ENCODE measurements around the gene NDUFS6.

Gene NDUFS6

DNA sequence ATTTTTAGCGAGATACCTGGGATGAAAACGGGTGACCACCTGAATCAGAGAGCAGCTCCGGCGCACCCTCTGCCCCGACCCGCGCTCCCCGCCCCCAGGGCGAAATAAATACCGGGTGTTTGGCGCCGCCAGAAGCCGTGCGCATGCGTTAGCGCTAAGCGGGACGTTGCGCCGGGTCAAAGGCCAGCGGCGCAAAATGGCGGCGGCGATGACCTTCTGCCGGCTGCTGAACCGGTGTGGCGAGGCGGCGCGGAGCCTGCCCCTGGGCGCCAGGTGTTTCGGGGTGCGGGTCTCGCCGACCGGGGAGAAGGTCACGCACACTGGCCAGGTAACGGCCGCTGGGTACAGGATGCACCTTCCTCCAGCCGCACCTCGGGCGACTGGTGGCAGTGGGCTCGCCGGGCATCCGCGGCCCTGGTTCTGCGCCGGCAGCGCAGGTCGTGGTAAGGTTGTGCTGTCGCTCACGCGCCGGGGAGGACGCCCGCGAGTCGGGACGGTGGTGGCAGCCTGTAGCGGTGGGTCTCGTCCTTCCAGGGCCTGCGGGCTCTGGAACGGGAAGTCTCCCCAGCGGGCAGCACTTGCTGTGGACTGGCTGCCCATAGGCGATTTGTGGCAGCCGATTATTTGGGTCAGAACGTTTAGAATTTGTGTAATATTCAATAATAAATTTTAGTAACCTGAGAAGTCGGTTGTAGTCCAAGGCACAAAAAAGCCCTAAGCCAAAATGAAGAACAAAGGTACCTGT is at the start of gene NDUFS6:
Gene NDUFS6, plus strand, starts transcription at position 186 of the 745 bp plus-strand sequence. Its CDS starts 11 bp downstream, at position 197.
- DNase-seq (ENCODE audit: low read depth in 1 of 2, low spot score in 1 of 2): peak; percentile 59 to 69

- DNase-seq (ENCODE audit: low read depth in 1 of 2, low spot score in 1 of 2): no peak
Observed at GRCh38 chr5:1751864-1752822, 49.1 kb upstream of the NDUFS6 start.

- no peak for DNase-seq (ENCODE audit: low read depth in 1 of 2, low spot score in 1 of 2)
Observed at GRCh38 chr5:1752881-1753280, 48.3 kb upstream of the NDUFS6 start.

DNA sequence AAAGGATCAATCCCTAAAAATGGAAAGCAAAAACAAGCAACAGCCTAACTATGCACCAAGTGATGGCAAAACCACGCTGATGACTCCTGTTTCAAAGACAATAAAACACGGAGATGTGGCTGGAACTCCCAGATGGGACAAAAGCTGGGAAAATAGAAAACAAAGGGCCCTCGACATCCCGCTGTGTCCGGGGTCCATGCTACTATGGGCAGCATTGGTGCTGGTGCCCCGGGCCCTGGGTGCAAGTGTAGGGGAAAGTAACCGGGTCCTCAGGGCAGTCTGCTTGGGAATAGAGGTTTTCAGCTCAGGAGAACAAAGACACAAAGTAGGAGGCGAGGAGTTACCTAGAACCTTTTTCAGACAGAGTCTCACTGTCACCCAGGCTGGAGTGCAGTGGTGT is 47.7 kb upstream of the NDUFS6 start:
- no peak for DNase-seq (ENCODE audit: low read depth in 1 of 2, low spot score in 1 of 2)

- DNase-seq (ENCODE audit: low read depth in 1 of 2, low spot score in 1 of 2): no peak
Observed at GRCh38 chr5:1754531-1755220, 46.5 kb upstream of the NDUFS6 start.

- DNase-seq (ENCODE audit: low read depth in 1 of 2, low spot score in 1 of 2): no peak
Observed at GRCh38 chr5:1755321-1755949, 45.8 kb upstream of the NDUFS6 start.

- no peak for DNase-seq (ENCODE audit: low read depth in 1 of 2, low spot score in 1 of 2)
Observed at GRCh38 chr5:1756481-1756880, 44.7 kb upstream of the NDUFS6 start.

- no peak for DNase-seq (ENCODE audit: low read depth in 1 of 2, low spot score in 1 of 2)
Observed at GRCh38 chr5:1757511-1757910, 43.7 kb upstream of the NDUFS6 start.

DNA sequence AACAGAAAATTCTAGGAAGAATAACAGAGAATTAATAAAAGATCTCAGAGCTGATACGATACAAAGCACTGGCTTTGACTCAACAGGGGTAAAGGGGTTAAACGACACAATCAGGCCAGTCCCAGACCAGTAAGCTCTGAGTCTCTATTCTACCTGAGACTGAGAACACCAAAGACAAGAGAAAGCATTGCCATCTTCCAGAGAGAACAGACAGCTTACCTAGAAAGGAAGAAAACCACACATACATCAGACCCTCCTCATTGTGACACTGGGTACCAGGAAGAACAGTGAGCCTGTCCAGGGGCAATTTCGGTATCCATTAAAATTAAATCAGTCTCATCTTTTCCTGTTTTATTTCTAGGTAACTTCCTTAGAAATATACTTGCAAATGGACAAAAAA is 42.6 kb upstream of the NDUFS6 start:
- DNase-seq (ENCODE audit: low read depth in 1 of 2, low spot score in 1 of 2): no peak

DNA sequence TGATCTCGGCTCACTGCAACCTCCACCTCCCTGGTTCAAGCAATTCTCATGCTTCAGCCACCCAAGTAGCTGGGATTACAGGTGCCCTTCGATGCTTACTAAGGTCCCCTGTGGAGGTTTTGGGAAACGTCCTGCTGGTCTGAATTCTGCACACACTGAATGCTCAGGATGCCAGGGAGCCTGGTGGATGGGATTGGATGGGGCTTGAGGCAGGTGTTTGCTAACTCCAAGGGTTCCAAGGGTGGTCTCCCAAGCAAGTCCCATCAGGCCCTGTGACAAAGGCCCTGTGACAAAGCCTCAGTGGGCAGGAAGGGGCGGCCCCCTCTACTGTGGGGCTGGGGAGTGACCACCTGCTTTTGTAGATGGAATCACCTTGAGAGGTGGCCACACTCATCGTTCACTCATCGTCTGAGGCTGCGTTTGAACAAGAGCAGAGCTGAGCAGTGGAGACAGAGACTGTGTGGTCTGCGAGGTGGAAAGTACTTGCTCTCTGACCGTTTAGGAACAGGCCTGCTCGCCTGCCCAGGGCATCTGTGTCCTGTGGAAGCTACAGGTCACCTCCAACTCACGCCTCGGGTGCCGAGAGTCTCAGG is 41.7 kb upstream of the NDUFS6 start:
- DNase-seq (ENCODE audit: low read depth in 1 of 2, low spot score in 1 of 2): no peak

- DNase-seq (ENCODE audit: low read depth in 1 of 2, low spot score in 1 of 2): no peak
Observed at GRCh38 chr5:1760231-1760630, 41.0 kb upstream of the NDUFS6 start.

DNA sequence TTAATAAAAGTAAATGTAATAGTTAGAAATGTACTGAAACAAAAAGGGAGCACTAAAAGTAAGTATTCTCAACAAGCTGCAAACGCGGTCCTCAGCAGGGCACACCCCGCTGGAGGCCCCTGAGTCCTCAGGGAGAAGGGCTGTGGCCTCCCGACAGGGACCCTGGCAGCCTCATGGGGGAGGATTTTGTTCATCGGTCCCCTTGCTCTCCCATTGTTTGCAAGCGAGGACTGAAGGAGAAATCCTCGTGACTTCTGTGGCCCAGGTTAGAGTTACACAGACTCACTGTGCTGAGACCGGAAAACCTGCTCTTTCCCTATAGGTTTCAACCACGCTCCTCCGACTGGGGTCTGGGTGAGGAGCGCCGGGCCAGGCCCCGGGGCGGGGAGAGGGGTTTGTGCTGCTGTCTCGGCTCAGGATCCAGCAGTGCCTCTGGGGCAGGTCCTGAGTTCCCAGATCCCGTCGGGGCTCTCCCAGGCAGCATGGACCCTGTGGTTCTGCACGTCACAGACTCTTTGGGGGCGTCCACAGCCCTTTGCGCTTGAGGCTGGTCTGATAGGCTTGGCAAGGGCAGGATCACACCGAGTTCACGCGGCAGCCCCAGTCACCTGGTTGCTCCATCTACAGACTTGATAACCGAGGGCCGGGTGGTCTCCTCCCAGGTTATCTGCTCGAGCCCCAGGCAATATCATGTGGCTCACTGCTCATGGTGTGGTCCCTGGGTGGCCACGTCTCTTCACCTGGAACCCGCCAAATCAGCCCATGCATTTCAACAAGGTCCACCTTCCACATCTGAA is 40.4 kb upstream of the NDUFS6 start:
- no peak for DNase-seq (ENCODE audit: low read depth in 1 of 2, low spot score in 1 of 2)

GRCh38 chr5:1761453-1761755 is 39.8 kb upstream of the NDUFS6 start:
- no peak for DNase-seq (ENCODE audit: low read depth in 1 of 2, low spot score in 1 of 2)

DNA sequence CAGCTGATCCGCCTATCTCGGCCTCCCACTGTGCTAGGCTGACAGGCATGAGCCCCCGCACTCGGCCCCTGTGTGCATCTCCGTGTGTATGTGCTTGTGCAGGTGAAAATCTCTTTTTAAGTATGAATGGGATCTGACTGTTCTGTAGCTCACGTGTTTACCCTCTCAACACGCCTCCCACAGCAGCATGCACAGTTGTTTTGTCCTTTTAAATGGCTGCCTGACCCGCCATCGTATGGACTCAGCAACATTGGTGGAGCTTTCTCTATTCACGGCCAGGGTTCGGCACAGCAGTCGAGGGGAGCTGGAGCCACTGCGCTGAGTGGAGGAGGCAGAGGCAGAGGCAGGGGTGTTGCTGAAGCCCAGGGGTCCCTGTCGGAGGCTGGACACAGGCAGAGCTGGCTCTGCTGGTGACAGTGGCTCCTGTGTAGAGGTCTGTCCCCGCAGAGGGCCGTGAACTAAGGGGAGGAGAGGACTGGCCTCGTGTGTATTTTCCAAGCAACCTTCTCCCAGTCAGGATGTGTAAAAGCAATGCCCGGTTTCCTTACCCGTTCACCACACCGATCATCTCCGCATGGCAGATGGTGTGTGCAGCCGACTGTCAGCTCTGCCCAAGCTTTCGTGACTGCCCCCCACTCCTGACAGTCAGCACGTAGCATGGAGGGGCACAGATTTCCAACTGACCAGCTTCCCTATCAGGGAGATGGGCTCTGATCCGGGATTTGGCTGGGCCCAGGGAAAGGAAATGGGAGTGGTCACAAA is 38.9 kb upstream of the NDUFS6 start:
- no peak for DNase-seq (ENCODE audit: low read depth in 1 of 2, low spot score in 1 of 2)

DNA sequence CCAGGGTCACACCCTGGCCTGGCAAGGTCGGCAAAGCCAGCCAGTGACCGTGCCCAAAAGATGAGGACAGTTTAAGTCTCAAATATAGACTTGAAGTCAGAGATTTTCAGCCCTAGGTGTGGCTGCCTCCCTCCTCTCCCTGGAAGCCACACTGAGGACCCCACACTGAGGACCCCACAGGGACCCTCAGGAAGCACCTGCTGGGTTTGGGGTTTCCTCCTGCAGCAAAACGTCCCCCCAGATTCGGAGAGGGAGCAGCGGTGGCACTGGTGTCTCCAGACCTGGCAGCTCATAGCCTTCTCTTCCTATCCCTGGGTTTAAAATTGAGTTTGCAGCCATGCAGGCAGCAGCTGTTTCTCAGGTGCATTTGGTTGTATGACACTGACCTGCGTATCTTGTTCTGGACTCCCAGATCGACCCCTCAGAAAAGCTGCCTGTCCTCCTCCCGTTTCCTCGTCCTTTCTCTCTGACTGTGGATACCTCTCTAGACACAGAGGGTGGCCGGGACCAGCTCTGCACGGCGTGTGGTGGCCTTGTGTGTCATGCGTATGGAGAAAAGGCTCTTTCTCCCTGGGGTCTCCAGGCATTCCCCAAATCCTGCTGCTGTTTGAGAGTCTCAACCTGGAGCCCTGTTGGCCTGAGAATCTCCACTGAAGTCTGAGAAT is 38.2 kb upstream of the NDUFS6 start:
- no peak for DNase-seq (ENCODE audit: low read depth in 1 of 2, low spot score in 1 of 2)

- DNase-seq (ENCODE audit: low read depth in 1 of 2, low spot score in 1 of 2): no peak
Observed at GRCh38 chr5:1763548-1763911, 37.7 kb upstream of the NDUFS6 start.

- no peak for DNase-seq (ENCODE audit: low read depth in 1 of 2, low spot score in 1 of 2)
Observed at GRCh38 chr5:1763960-1764605, 37.1 kb upstream of the NDUFS6 start.

DNA sequence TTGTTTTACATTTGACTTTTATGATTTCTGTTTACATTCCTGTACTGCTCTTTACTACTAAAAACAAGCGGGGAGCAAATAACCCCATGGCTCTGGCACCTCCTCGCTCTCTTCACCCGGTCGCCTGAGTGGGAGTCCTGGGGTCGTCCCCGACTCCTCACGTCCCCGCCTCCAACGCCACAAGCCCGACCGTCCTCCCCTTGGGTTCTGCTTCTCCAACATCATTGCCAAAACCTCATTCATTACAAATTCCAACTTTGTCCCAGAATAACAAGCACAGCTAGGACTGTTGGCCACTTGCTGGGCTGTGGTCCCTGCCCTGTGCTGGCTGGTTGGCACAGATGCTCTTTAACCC is 36.6 kb upstream of the NDUFS6 start:
- DNase-seq (ENCODE audit: low read depth in 1 of 2, low spot score in 1 of 2): no peak
